Ascending aorta (tissue), 2 donors: ENCODE data around the gene UMODL1. TPM values are rescaled to one million over a fixed set of nuclear protein-coding genes. Genes with fewer than 3 reads are reported as not detected.
A peak's percentile ranks its signal among the peaks of the same experiment; 100 is the strongest.

Experiments
- DNase-seq, 2 donors: peaks; one replicate each; pipeline ENCODE4 v3.0.0-alpha.2; 2019; ENCODE audit warnings: low spot score in 2 of 2
- H3K27ac ChIP-seq, 2 donors: fragments of 200-600 bp; sonication (generic); one replicate each; pipeline ENCODE4 v1.5.1; 2016 to 2017; ENCODE audit warnings: mild to moderate bottlenecking in 1 of 2
- H3K27me3 ChIP-seq: fragments of 200-600 bp; sonication (generic); one replicate; pipeline ENCODE4 v1.5.1; 2017
- H3K36me3 ChIP-seq, 2 donors: fragments of 200-600 bp; sonication (generic); one replicate each; pipeline ENCODE4 v1.5.1; 2016
- H3K4me1 ChIP-seq, 2 donors: fragments of 200-600 bp; sonication (generic); one replicate each; pipeline ENCODE4 v1.5.1; 2016 to 2017; ENCODE audit warnings: mild to moderate bottlenecking in 1 of 2
- H3K4me3 ChIP-seq, 2 donors: fragments of 200-600 bp; sonication (generic); one replicate each; pipeline ENCODE4 v1.5.1; 2016 to 2017; ENCODE audit warnings: mild to moderate bottlenecking in 1 of 2
- H3K9me3 ChIP-seq, 2 donors: fragments of 200-600 bp; sonication (generic); one replicate each; pipeline ENCODE4 v1.5.1; 2016
- CTCF ChIP-seq, 3 experiments: fragments of 200-600 bp in 2 of 3; fragments of 450-650 bp in 1 of 3; sonication (generic) in 2 of 3; IDR thresholded peaks; one replicate each; pipeline ENCODE4 v1.5.1; 2016 to 2019; ENCODE audit warnings: antibody characterized with exemption in 3 of 3, mild to moderate bottlenecking in 1 of 3, moderate library complexity in 1 of 3
- intact Hi-C: fragments of 100-400 bp; cut with DNase I; formaldehyde crosslinking; loops from one replicate; pipeline ENCODE4 v1.15.1; 2023
- total RNA-seq: library from RNA; depleted of rRNA; stranded (reverse); fragments of >200 nt; gene quantifications from one replicate; pipeline ENCODE4 v1.1.0, GENCODE V29; 2016

Gene UMODL1
- total RNA-seq, 1 donor from 2014 or later = not detected

GRCh38 chr21:42037943-42038342 is 33.2 kb upstream of the UMODL1 start:
- intact Hi-C loops = no loop called here
- no peak overlapping the region for H3K27ac ChIP-seq
- H3K4me3 ChIP-seq = no peak overlapping the region
- no peak for DNase-seq
- no peaks in the 10 kb centered on the region for H3K9me3 ChIP-seq
- no peaks in the 10 kb centered on the region for H3K36me3 ChIP-seq
- H3K4me1 ChIP-seq = peaks cover 7 to 9% of the 10 kb centered on the region in 2 donors
- no peaks in the 10 kb centered on the region for H3K27me3 ChIP-seq
- TF ChIP-seq CTCF (IDR thresholded peaks at IDR 0.05) = no peak

- Histone ChIP-seq H3K9me3 (no peaks in the 10 kb centered on the region), H3K27me3 (no peaks in the 10 kb centered on the region), H3K36me3 (no peaks in the 10 kb centered on the region), H3K4me3 (no peak overlapping the region), H3K4me1 (peaks cover 7 to 9% of the 10 kb centered on the region in 2 donors), H3K27ac (no peak overlapping the region)
- intact Hi-C loops = no loop called here
- TF ChIP-seq CTCF (IDR thresholded peaks at IDR 0.05) = no peak
- DNase-seq = no peak
Observed at GRCh38 chr21:42038393-42038792, 32.7 kb upstream of the UMODL1 start.

GRCh38 chr21:42038826-42039425 is 32.2 kb upstream of the UMODL1 start:
- H3K4me1 ChIP-seq = peaks cover 7 to 9% of the 10 kb centered on the region in 2 donors
- intact Hi-C loops = no loop called here
- H3K4me3 ChIP-seq = no peak overlapping the region
- peak overlapping the region in 1 of 2 donors; percentile 9 for H3K27ac ChIP-seq
- TF ChIP-seq CTCF (IDR thresholded peaks at IDR 0.05) = no peak
- H3K36me3 ChIP-seq = no peaks in the 10 kb centered on the region
- no peaks in the 10 kb centered on the region for H3K9me3 ChIP-seq
- H3K27me3 ChIP-seq = no peaks in the 10 kb centered on the region
- DNase-seq = no peak

GRCh38 chr21:42039470-42039901 is 31.6 kb upstream of the UMODL1 start:
- Histone ChIP-seq H3K4me3 (no peak overlapping the region), H3K27me3 (no peaks in the 10 kb centered on the region), H3K9me3 (no peaks in the 10 kb centered on the region), H3K36me3 (no peaks in the 10 kb centered on the region), H3K4me1 (peaks cover 7 to 9% of the 10 kb centered on the region in 2 donors), H3K27ac (peak overlapping the region in 1 of 2 donors; percentile 67)
- no peak for DNase-seq
- intact Hi-C loops = no loop called here
- no peak for TF ChIP-seq CTCF (IDR thresholded peaks at IDR 0.05)

- no peak for TF ChIP-seq CTCF (IDR thresholded peaks at IDR 0.05)
- H3K27ac ChIP-seq = peak overlapping the region; percentile 48 to 67
- intact Hi-C loops = loop anchor here (1.0 to 10.0 kb wide), 2 partner anchors 31 to 425 kb away; no protein-coding TSS in a partner anchor
- no peaks in the 10 kb centered on the region for H3K36me3 ChIP-seq
- no peaks in the 10 kb centered on the region for H3K9me3 ChIP-seq
- no peak for DNase-seq
- H3K27me3 ChIP-seq = no peaks in the 10 kb centered on the region
- H3K4me1 ChIP-seq = peaks cover 7 to 9% of the 10 kb centered on the region in 2 donors
- no peak overlapping the region for H3K4me3 ChIP-seq
Observed at GRCh38 chr21:42039911-42040351, 31.2 kb upstream of the UMODL1 start.
